ENCODE data around the gene IQSEC3.

Gene IQSEC3

GRCh38 chr12:223841-224240 is 157.3 kb downstream of the IQSEC3 start:
- no peak for DNase-seq

- no peak for DNase-seq
Observed at GRCh38 chr12:224330-224729, 157.8 kb downstream of the IQSEC3 start.

- no peak for DNase-seq
Observed at GRCh38 chr12:225012-225411, 158.4 kb downstream of the IQSEC3 start.

- DNase-seq, result no peak
Observed at GRCh38 chr12:226401-226800, 159.8 kb downstream of the IQSEC3 start.

GRCh38 chr12:227286-227915 is 160.8 kb downstream of the IQSEC3 start:
- DNase-seq, result no peak

Measured in NCI-H187 treated with DMSO at 0.1 percent for 48 hours (cell line).